Iris pigment epithelial cell (primary cell): ENCODE data around the gene KCNQ1.

Experiments
- DNase-seq: peaks from one replicate; pipeline ENCODE4 v3.0.0-alpha.2; 2011; ENCODE audit warnings: low read depth

Gene KCNQ1

GRCh38 chr11:2747248-2748027, 302.6 kb downstream of the KCNQ1 start:
- DNase-seq, result no peak

- no peak for DNase-seq
Observed at GRCh38 chr11:2748061-2748813, 303.4 kb downstream of the KCNQ1 start.

DNA sequence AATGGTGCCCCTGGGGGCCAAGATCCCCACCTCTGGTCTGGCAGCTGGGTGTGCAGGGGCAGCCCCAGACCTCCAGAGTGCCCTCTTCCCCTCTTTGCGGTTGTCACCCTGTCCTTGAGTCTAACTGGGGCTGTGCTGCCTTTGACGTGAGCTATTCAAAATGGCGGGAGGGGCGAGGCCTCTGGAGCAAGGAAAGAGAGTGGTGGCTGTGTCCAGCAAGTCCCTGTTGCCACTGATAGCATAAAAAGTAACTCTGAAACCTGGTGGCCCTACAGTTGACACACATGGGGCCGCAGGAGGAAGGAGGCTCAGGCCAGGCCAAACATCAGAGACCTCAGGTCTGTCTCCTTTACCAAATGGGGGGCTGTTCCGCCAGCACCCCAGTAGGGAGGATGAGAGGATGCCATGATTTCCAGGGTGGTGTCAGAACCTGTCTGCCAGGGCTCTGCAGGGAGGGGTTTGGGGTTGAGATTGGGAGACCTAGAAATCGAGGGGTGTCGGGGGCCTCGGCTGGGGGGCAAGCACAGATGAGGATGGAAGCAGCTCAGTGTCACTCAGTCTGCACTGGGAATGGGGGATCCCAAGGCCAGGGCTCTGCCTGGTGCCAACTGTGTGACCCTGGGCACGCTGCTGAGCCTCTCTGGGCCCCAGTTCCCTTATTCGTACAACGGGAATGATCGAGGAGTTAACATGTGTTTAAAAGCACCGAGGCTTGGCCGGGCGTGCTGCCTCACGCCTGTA, 304.2 kb downstream of the KCNQ1 start:
- DNase-seq, result no peak

DNA sequence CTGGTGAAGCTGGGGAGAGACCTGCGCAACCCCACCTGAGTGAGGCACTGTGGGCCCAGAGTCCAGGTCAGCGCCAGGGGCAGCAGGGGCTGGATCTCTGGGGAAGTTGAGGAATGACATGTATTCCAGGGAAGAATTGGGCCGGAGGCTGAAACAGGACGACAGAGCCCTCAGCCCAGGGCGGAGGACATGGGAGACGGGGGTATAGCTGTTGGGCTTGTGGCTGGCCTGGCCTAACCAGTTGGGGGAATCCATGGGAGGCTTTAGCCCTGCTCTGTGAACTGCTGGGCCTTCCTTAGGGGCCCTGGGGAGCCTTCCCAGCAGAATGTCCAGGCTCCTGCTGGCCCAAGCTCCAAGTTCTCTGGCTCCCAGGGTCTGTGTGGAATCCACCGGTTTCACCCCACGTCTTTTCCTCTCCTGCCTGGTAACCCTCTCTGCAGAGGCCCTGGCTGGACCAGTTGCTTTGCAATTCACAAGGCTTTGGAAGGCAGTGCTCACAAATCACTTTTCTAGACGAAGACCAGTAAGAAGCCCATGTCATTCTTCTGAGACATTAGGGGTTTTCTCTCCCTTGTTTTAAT, 305.4 kb downstream of the KCNQ1 start:
- no peak for DNase-seq

- DNase-seq, result peak; percentile 7
Observed at GRCh38 chr11:2750682-2751522, 306.1 kb downstream of the KCNQ1 start.

DNA sequence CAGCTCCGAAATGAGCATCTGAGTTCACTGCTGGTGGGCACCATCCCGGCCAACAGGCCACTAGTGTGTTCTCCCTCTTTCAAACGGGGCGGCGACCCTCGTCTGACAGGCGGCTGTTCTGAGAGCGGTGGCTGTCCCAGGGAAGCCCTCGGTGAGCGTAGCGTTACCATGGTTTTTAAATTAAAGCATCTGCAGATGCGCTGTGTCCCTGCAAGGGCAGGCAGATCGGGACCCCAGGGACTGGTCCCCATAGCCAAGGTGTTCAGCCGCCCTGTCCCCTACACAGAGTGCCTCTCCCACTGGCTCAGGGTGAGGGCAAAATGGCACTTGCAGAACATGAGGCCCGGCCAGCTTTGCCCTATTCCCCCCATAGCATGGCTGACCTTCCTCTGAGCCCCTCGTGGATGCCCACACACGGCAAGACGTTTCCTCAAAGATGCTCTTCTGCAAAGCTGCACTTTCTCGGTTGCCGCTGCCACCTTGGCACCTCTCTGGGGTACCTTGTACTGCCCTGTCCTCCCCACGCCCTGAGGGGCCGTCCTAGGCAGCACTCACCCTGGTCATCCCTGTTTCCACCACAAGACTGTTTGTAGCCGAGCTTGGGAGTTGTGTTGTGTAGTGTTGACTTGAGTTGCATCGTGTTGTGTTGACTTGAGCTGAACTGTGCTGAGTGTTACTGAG, 306.9 kb downstream of the KCNQ1 start:
- no peak for DNase-seq

GRCh38 chr11:2752204-2752770, 307.5 kb downstream of the KCNQ1 start:
- DNase-seq, result peak; percentile 40

GRCh38 chr11:2752923-2753322, 308.1 kb downstream of the KCNQ1 start:
- no peak for DNase-seq

- DNase-seq, result no peak
Observed at GRCh38 chr11:2754008-2754407, 309.2 kb downstream of the KCNQ1 start.

- no peak for DNase-seq
Observed at GRCh38 chr11:2755071-2755470, 310.3 kb downstream of the KCNQ1 start.

GRCh38 chr11:2758751-2759150, 313.9 kb downstream of the KCNQ1 start:
- DNase-seq, result no peak

DNA sequence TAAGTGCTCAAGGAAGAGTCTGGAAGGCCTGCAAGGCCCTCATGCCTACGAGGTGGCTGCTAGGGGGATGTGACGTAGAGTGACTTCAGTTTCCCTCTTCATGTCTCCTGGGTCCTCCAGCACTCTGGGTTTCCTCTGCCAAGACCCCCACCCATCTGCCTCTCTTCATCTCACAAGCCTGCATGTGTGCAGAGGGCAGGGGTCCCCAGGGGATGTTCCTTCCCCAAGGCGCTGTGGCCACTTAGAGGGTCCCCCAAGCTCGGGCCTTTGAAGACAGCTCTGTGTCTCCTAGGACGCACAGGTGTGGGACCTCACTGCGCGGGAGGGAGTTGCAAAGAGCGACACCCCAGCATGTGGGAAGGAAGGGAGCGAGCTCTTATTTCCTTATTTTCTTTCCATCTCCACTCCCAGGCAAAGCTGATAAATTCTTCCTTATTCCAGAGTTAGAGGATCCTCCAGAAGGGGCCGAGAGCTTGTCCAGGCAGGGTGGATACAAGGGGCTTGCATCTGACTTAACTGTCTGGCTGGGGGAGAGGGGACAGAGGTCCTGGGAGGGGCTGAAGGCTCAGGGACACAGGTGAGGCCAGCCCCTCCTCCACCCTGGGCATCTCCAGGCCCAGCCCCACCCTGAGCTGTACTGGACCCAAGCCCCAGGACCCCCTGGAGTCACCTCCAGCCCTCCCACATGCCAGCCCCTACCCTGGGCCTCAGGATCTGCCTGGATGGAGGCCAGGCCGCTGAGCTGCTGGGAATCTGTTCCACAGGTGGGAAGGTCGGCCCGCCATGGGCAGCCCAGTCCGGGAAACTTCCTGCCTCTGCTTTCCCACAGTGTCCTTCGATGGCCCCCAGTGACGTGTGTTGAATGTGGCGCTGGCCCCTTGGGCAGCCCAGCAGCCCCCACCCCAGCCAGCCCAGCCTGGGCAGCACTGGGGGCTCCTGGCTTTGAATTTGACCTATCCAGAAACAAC, 314.7 kb downstream of the KCNQ1 start:
- DNase-seq, result no peak

- no peak for DNase-seq
Observed at GRCh38 chr11:2760196-2760871, 315.5 kb downstream of the KCNQ1 start.

GRCh38 chr11:2761131-2762030, 316.6 kb downstream of the KCNQ1 start:
- no peak for DNase-seq

DNA sequence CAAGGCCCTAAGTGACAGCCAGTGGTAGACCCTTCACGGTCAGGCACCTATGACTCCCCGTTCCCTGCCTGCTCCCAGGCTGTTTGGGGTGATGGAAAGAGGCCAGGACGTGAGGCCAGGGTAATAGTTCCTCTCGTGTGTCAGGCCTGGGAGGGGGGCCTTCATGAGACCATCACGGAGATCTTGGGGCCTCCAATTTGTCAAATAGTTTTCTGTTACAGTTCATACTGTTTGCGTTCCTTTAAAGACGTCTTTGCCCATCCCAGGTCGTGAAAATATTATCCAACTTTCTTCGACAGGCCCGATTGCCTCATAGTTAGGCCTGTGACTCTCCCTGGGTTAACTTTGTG, 317.2 kb downstream of the KCNQ1 start:
- no peak for DNase-seq

DNA sequence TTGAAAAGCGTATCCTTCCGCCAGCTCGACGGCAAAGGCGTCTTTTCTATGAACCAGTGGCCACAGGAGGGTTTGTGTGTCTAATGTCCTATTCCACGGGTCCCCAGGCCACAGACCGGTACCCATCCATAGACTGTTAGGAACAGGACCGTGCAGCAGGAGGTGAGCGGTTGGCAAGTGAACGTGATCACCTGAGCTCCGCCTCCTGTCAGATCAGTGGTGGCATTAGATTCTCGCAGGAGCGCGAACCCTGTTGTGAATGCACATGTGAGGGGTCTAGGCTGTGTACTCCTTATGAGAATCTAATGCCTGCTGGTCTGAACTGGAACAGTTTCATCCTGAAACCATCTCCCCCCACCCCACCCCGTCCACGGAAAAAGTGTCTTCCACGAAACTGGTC, 317.6 kb downstream of the KCNQ1 start:
- DNase-seq, result no peak

GRCh38 chr11:2763984-2764383, 319.2 kb downstream of the KCNQ1 start:
- peak; percentile 11 for DNase-seq

DNA sequence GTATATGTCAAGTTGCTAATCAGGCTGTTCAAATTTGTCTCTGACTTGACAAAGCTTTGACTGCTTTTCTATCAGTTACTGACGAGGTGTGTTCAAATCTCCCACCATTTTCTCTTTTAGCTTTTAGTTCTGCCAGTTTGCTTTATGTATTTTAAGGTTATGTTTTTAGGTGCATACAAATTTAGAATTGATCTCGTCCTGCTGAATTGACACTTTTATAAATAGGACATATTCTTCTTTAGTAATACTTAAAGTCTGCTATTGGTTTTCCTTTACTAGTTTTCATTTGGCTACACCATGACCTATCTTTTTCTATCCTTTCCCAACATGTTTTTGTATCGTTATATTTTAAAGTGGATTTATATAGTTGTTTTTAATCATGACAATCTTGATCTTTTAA, 320.7 kb downstream of the KCNQ1 start:
- no peak for DNase-seq
